GM21390 (cell line): Measurements from ENCODE around the gene PCDHGA6.

Source experiments
- ATAC-seq: cut with Tn5 transposase; IDR thresholded peaks from one replicate; pipeline ENCODE4 v1.9.1; 2021; ENCODE audit not compliant: unreplicated experiment

The PCDHGA6 gene

DNA sequence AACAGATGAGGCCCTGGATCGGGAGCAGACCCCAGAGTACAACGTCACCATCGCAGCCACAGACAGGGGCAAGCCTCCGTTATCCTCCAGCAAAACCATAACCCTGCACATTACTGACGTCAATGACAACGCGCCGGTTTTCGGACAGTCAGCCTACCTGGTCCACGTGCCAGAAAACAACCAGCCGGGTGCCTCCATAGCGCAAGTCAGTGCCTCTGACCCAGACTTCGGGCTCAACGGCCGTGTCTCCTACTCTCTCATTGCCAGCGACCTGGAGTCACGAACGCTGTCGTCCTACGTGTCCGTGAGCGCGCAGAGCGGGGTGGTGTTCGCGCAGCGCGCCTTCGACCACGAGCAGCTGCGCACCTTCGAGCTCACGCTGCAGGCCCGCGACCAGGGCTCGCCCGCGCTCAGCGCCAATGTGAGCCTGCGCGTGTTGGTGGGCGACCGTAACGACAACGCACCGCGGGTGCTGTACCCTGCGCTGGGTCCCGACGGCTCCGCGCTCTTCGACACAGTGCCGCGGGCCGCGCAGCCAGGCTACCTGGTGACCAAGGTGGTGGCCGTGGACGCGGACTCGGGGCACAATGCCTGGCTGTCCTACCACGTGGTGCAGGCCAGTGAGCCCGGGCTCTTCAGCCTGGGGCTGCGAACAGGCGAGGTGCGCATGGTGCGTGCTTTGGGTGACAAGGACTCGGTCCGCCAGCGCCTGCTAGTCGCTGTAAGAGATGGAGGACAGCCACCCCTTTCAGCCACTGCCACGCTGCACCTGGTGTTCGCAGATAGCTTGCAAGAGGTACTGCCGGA lies 45.6 kb downstream of the PCDHGA6 start:
- no peak for ATAC-seq

DNA sequence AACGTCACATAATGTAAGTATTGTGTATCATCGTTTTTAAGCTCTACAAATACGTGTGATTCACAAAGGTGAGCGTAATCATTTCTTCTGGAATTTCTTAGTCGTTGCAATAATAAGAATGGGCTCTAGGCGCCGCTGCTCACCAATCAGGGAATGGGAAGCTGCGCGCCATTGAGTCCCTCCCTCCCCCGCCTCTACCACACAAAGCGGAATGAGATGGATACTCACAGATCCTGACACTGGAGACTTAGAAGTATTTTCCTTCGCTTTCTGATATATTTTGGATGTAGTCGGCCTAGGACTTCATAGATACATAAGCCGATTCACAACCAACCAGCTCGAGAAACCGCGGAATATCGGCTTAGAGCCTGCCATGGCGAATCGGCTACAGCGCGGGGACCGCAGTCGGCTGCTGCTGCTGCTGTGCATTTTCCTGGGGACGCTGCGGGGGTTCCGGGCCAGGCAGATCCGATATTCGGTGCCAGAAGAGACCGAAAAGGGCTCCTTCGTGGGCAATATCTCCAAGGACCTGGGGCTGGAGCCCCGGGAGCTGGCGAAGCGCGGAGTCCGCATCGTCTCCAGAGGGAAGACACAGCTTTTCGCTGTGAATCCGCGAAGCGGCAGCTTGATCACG lies 47.3 kb downstream of the PCDHGA6 start, which contains the start of gene PCDHGA11:
PCDHGA11 (plus strand) TSS at position 197 of the 634 bp plus-strand sequence; CDS start at position 374, 177 bp downstream.
- no peak for ATAC-seq

DNA sequence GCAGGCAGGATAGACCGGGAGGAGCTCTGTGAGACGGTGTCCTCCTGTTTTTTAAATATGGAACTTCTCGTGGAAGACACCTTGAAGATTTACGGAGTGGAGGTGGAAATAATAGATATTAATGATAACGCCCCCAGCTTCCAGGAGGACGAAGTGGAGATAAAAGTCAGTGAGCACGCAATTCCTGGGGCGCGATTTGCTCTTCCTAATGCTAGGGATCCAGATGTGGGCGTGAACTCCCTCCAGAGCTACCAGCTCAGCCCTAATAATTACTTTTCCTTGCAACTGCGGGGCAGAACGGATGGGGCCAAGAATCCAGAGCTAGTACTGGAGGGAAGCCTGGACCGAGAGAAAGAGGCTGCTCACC lies 47.8 kb downstream of the PCDHGA6 start:
- ATAC-seq = no peak

DNA sequence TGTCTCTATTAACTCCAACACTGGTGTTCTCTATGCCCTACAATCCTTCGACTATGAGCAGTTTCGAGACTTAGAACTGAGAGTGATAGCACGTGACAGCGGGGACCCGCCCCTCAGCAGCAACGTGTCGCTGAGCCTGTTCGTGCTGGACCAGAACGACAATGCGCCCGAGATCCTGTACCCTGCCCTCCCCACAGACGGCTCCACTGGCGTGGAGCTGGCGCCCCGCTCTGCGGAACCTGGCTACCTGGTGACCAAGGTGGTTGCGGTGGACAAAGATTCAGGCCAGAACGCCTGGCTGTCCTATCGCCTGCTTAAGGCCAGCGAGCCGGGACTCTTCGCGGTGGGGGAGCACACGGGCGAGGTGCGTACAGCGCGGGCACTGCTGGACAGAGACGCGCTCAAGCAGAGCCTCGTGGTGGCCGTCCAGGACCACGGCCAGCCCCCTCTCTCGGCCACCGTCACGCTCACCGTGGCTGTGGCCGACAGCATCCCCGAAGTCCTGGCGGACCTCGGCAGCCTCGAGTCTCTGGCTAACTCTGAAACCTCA lies 49.1 kb downstream of the PCDHGA6 start:
- no peak for ATAC-seq

DNA sequence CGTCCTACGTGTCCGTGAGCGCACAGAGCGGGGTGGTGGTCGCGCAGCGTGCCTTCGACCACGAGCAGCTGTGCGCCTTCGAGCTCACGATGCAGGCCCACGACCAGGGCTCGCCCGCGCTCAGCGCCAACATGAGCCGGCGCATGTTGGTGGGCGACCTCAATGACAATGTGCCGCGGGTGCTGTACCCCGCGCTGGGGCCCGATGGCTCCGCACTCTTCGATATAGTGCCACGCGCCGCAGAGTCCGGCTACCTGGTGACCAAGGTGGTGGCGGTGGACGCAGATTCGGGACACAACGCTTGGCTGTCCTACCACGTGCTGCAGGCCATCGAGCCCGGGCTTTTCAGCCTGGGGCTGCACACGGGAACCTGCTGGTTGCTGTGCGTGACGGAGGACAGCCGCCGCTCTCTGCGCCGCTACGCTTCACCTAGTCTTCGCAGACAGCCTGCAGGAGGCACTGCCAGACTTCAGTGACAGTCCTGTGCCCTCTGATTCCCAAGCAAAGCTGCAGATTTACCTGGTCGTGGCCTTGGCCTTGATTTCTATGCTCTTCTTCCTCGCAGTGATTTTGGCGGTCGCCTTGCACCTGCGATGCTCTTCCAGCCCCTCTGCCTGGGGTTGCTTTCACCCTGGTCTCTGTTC lies 54.2 kb downstream of the PCDHGA6 start:
- ATAC-seq = no peak
